Psoas muscle (tissue), 8 donors: ENCODE data around the gene ING3. TPM values are rescaled to one million over a fixed set of nuclear protein-coding genes. Genes with fewer than 3 reads are reported as not detected.
A peak's percentile ranks its signal among the peaks of the same experiment; 100 is the strongest.

Experiments used
- ATAC-seq, 4 donors: fragments of 200-7000 bp; cut with Tn5 transposase; one replicate each; pipeline ENCODE4 v1.9.1; 2020; ENCODE audit warnings: moderate library complexity in 3 of 4, mild to moderate bottlenecking in 2 of 4
- DNase-seq, 2 donors: peaks; one replicate each; pipeline ENCODE4 v3.0.0-alpha.2; 2020
- H3K27ac ChIP-seq: fragments of 200-600 bp; one replicate; pipeline ENCODE4 v1.8.0; 2022
- H3K27me3 ChIP-seq, 3 donors: fragments of 200-600 bp in 1 of 3; one replicate each; pipeline versions ENCODE4 v1.6.1 to v1.8.0; 2013 to 2022; ENCODE audit warnings: low read length in 2 of 3, mild to moderate bottlenecking in 2 of 3, moderate library complexity in 1 of 3; ENCODE audit not compliant: insufficient read depth in 3 of 3
- H3K36me3 ChIP-seq, 2 donors: fragments of 200-600 bp in 1 of 2; one replicate each; pipeline versions ENCODE4 v1.6.1 to v1.8.0; 2013 to 2022; ENCODE audit warnings: low read depth in 1 of 2, mild to moderate bottlenecking in 1 of 2, moderate library complexity in 1 of 2; ENCODE audit not compliant: insufficient read depth in 1 of 2
- H3K4me1 ChIP-seq: fragments of 200-600 bp; one replicate; pipeline ENCODE4 v1.8.0; 2022
- H3K4me3 ChIP-seq: fragments of 200-600 bp; one replicate; pipeline ENCODE4 v1.8.0; 2022; ENCODE audit warnings: mild to moderate bottlenecking
- H3K9me3 ChIP-seq: fragments of 200-600 bp; one replicate; pipeline ENCODE4 v1.8.0; 2022
- CTCF ChIP-seq: fragments of 200-600 bp; IDR thresholded peaks from one replicate; pipeline ENCODE4 v1.8.0; 2022; ENCODE audit warnings: antibody characterized with exemption
- WGBS, 3 donors: extraction: QIAGEN DNeasy Blood & Tissue Kit; methylation state at CpG; one replicate each; pipeline versions ENCODE4 v1.1.6 to v1.1.7; 2013; 5-methylcytosine and 5-hydroxymethylcytosine counted together
- intact Hi-C, 2 donors: fragments of 100-400 bp; cut with DNase I; formaldehyde crosslinking; loops; one replicate each; pipeline versions ENCODE4 v1.11.0 to v1.14.2; 2022
- polyA plus RNA-seq, 3 donors: library from polyadenylated mRNA; stranded (reverse); fragments of 200-250 nt; gene quantifications; one replicate each; pipeline ENCODE4 v1.2.3, GENCODE V29; 2013
- total RNA-seq, 4 donors: library from RNA; stranded (reverse); fragmentation: NEBNext Ultra II Directional in 2 of 4; extraction: Animal tissue kit (Norgen Biotek cat#: 25700) in 2 of 4; gene quantifications; one replicate each; pipeline versions ENCODE4 v1.2.1 to v1.2.4, GENCODE V29; 2021 to 2023
- donor health status: healthy with polysubstance abuse.
- donor health status: DM: no; HTN: no; CAD: no; lungs with moderate emphysema.
- donor health status: Bipolar disorder and iron deficiency.
- donor health status: healthy.
- donor health status: DM: yes; HTN: yes; CAD: no.
- donor health status: DM: no; HTN: no; CAD: no.
- donor health status: DM: no; HTN: no; CAD: no.
- donor health status: DM: yes; HTN: yes; CAD: no.

ING3 gene
- total and polyA plus RNA-seq, 7 donors = 5.5 to 10.1 (median 8.3) TPM

DNA sequence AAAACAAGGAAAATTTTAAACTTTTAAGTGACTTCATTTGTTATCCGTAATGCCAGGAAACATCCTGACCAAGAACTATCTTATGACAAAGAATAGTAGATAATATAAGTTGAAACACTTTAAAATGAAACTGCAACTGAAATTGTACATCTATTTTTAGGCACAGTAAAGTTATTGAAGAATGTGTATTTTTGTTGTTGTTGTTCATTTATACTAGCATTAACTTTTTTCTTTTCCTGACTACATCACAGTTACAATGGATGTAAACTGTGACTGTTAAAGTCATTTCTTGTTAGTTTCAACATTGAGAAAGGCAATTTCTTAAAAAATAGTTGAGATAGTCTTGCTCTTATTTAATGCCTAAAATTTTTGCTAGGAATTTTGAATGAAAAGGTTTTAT lies 40.6 kb downstream of the ING3 start:
- Histone ChIP-seq H3K9me3 (no peaks in the 10 kb centered on the region), H3K27ac (peak overlapping the region; percentile 94), H3K27me3 (no peaks in the 10 kb centered on the region), H3K36me3 (no peaks in the 10 kb centered on the region), H3K4me3 (peak overlapping the region; percentile 75), H3K4me1 (peaks cover 33% of the 10 kb centered on the region)
- intact Hi-C loops = no loop called here
- ATAC-seq (no peak), DNase-seq (no peak)
- 17 to 39% (median 33%) methylated on average over 1 of the region's 1 CpG for WGBS, 3 donors
- TF ChIP-seq CTCF = no peak

- Histone ChIP-seq H3K27ac (peak overlapping the region; percentile 94), H3K36me3 (no peaks in the 10 kb centered on the region), H3K9me3 (no peaks in the 10 kb centered on the region), H3K4me3 (peak overlapping the region; percentile 75), H3K4me1 (peaks cover 37% of the 10 kb centered on the region), H3K27me3 (no peaks in the 10 kb centered on the region)
- DNase-seq = no peak
- intact Hi-C loops = no loop called here
- TF ChIP-seq CTCF = no peak
- WGBS, 3 donors = 14 to 30% (median 15%) methylated on average over 2 of the region's 2 CpGs
- no peak for ATAC-seq
These were observed 41.0 kb downstream of the ING3 start for GRCh38 chr7:120991581-120991980.

- intact Hi-C loops = no loop called here
- Histone ChIP-seq H3K9me3 (no peaks in the 10 kb centered on the region), H3K27ac (peak overlapping the region; percentile 94), H3K4me3 (peak overlapping the region; percentile 75), H3K36me3 (no peaks in the 10 kb centered on the region), H3K27me3 (no peaks in the 10 kb centered on the region), H3K4me1 (peaks cover 41% of the 10 kb centered on the region)
- TF ChIP-seq CTCF = no peak
- ATAC-seq (no peak), DNase-seq (no peak)
These were observed 41.8 kb downstream of the ING3 start for GRCh38 chr7:120992272-120992964.

- Histone ChIP-seq H3K36me3 (no peaks in the 10 kb centered on the region), H3K27me3 (no peaks in the 10 kb centered on the region), H3K4me3 (peak overlapping the region; percentile 75), H3K27ac (peak overlapping the region; percentile 94), H3K4me1 (peaks cover 43% of the 10 kb centered on the region), H3K9me3 (no peaks in the 10 kb centered on the region)
- ATAC-seq (no peak), DNase-seq (no peak)
- intact Hi-C loops = no loop called here
- no peak for TF ChIP-seq CTCF
These were observed 42.5 kb downstream of the ING3 start for GRCh38 chr7:120992965-120993494.
